NCI-H1436 treated with DMSO at 0.1 percent for 48 hours (cell line): ENCODE data around the gene PHGDH.
"Not testable (repeated sequence)": the region's sequence is repeated elsewhere in the genome, so short reads cannot be mapped to it uniquely, and the experiment has no call there.

Source experiments
- DNase-seq: peaks from one replicate; lab custom pipeline; 2025; lab: John Stamatoyannopoulos, UW

The PHGDH gene

GRCh38 chr1:119766374-119766794, 54.6 kb downstream of the PHGDH start:
- no peak for DNase-seq

GRCh38 chr1:119767486-119767885, 55.8 kb downstream of the PHGDH start:
- DNase-seq = no peak

GRCh38 chr1:119768778-119769177, 57.0 kb downstream of the PHGDH start, which contains the start of gene HMGCS2:
HMGCS2 (minus strand) TSS chr1:119768905; CDS start chr1:119768844, 61 bp downstream.
- no peak for DNase-seq

GRCh38 chr1:119771016-119771415, 59.3 kb downstream of the PHGDH start:
- no peak for DNase-seq

GRCh38 chr1:119771770-119772169, 60.0 kb downstream of the PHGDH start:
- DNase-seq = no peak

- no peak for DNase-seq
Measured at GRCh38 chr1:119772298-119772697, 60.6 kb downstream of the PHGDH start.

- no peak for DNase-seq
Measured at GRCh38 chr1:119773711-119774241, 62.0 kb downstream of the PHGDH start.

GRCh38 chr1:119774746-119775490, 63.2 kb downstream of the PHGDH start:
- DNase-seq = no peak

GRCh38 chr1:119778359-119778758, 66.6 kb downstream of the PHGDH start:
- DNase-seq = no peak

- no peak for DNase-seq
Measured at GRCh38 chr1:119778886-119779560, 67.3 kb downstream of the PHGDH start.

- DNase-seq = no peak
Measured at GRCh38 chr1:119779869-119780356, 68.2 kb downstream of the PHGDH start.

GRCh38 chr1:119781434-119782210, 69.9 kb downstream of the PHGDH start:
- DNase-seq = no peak

GRCh38 chr1:119782631-119783325, 71.0 kb downstream of the PHGDH start:
- DNase-seq = no peak

GRCh38 chr1:119783354-119784185, 71.8 kb downstream of the PHGDH start:
- DNase-seq = no peak

GRCh38 chr1:119784191-119784781, 72.6 kb downstream of the PHGDH start:
- DNase-seq = no peak

- DNase-seq = not testable (repeated sequence)
Measured at GRCh38 chr1:119786046-119786445, 74.3 kb downstream of the PHGDH start.

GRCh38 chr1:119786473-119787050, 74.8 kb downstream of the PHGDH start:
- not testable (repeated sequence) for DNase-seq

GRCh38 chr1:119787776-119788175, 76.0 kb downstream of the PHGDH start:
- DNase-seq = no peak

GRCh38 chr1:119790451-119791198, 78.9 kb downstream of the PHGDH start:
- no peak for DNase-seq
